ENCODE results near the gene GBF1. TPM values are rescaled to one million over a fixed set of nuclear protein-coding genes. Genes with fewer than 3 reads are reported as not detected.

The GBF1 gene
- total and polyA plus RNA-seq, 7 donors, result 14.1 to 47.1 (median 40.8) TPM

GRCh38 chr10:102324061-102324460, 78.7 kb downstream of the GBF1 start:
- H3K27ac ChIP-seq, result peak overlapping the region; percentile 5
- intact Hi-C loops (cut with DNase I), result loop anchor here in 1 of 2 donors (5.0 kb wide), 1 partner anchor 42 kb away; no protein-coding TSS in a partner anchor
- peak in 3 of 4 donors; percentile 40 to 71 (median 58) for ATAC-seq

GRCh38 chr10:102326031-102326430, 80.7 kb downstream of the GBF1 start:
- H3K9me3 ChIP-seq, result no peaks in the 10 kb centered on the region
- intact Hi-C loops (cut with DNase I), result loop anchor here in 1 of 2 donors (5.0 kb wide), 1 partner anchor 39 kb away; no protein-coding TSS in a partner anchor
- DNase-seq (no peak), ATAC-seq (no peak)
- no peak for TF ChIP-seq CTCF (IDR thresholded peaks at IDR 0.05)
- H3K27me3 ChIP-seq (ENCODE audit: insufficient read depth in 3 of 3, low read length in 2 of 3), result no peaks in the 10 kb centered on the region
- H3K36me3 ChIP-seq (ENCODE audit: insufficient read depth in 1 of 2, low read depth in 1 of 2), result no peaks in the 10 kb centered on the region
- WGBS, 3 donors, result 59 to 66% (median 60%) methylated on average over 4 of the region's 4 CpGs
- H3K4me1 ChIP-seq, result peaks cover 67% of the 10 kb centered on the region
- H3K4me3 ChIP-seq, result peak overlapping the region; percentile 37
- peak overlapping the region; percentile 80 for H3K27ac ChIP-seq

More at GRCh38 chr10:102324061-102324460, 78.7 kb downstream of the GBF1 start:
- H3K4me3 ChIP-seq, result no peak overlapping the region
- TF ChIP-seq CTCF (IDR thresholded peaks at IDR 0.05), result no peak
- no peaks in the 10 kb centered on the region for H3K36me3 ChIP-seq (ENCODE audit: insufficient read depth in 1 of 2, low read depth in 1 of 2)
- H3K4me1 ChIP-seq, result peaks cover 62% of the 10 kb centered on the region
- no peak for DNase-seq
- no peaks in the 10 kb centered on the region for H3K9me3 ChIP-seq
- no peaks in the 10 kb centered on the region for H3K27me3 ChIP-seq (ENCODE audit: insufficient read depth in 3 of 3, low read length in 2 of 3)
- 27 to 41% (median 34%) methylated on average over 3 of the region's 3 CpGs for WGBS, 3 donors

- peaks cover 66% of the 10 kb centered on the region for H3K4me1 ChIP-seq
- intact Hi-C loops (cut with DNase I), result loop anchor here in 1 of 2 donors (5.0 kb wide), 1 partner anchor 40 kb away; no protein-coding TSS in a partner anchor
- no peak for TF ChIP-seq CTCF (IDR thresholded peaks at IDR 0.05)
- WGBS, 3 donors, result 20 to 27% (median 26%) methylated on average over 5 of the region's 5 CpGs
- H3K4me3 ChIP-seq, result peak overlapping the region; percentile 37
- no peaks in the 10 kb centered on the region for H3K9me3 ChIP-seq
- H3K27me3 ChIP-seq (ENCODE audit: insufficient read depth in 3 of 3, low read length in 2 of 3), result no peaks in the 10 kb centered on the region
- H3K27ac ChIP-seq, result peak overlapping the region; percentile 80
- peak; percentile 90 to 93 (median 91) for ATAC-seq
- peak; percentile 25 to 76 for DNase-seq
- H3K36me3 ChIP-seq (ENCODE audit: insufficient read depth in 1 of 2, low read depth in 1 of 2), result no peaks in the 10 kb centered on the region
These were observed 81.7 kb downstream of the GBF1 start for GRCh38 chr10:102327002-102327401.

- H3K36me3 ChIP-seq (ENCODE audit: insufficient read depth in 1 of 2, low read depth in 1 of 2), result peaks cover 0 to 3% of the 10 kb centered on the region in 2 donors
- no peaks in the 10 kb centered on the region for H3K27me3 ChIP-seq (ENCODE audit: insufficient read depth in 3 of 3, low read length in 2 of 3)
- peaks cover 60% of the 10 kb centered on the region for H3K4me1 ChIP-seq
- H3K9me3 ChIP-seq, result no peaks in the 10 kb centered on the region
- ATAC-seq, result peak; percentile 50 to 54 (median 51)
- H3K27ac ChIP-seq, result peak overlapping the region; percentile 80
- intact Hi-C loops (cut with DNase I), result loop anchor here in 1 of 2 donors (5.0 kb wide), 1 partner anchor 40 kb away; no protein-coding TSS in a partner anchor
- DNase-seq, result no peak
- TF ChIP-seq CTCF (IDR thresholded peaks at IDR 0.05), result no peak
- WGBS, 3 donors, result 29 to 39% (median 31%) methylated on average over 2 of the region's 2 CpGs
- peak overlapping the region; percentile 14 for H3K4me3 ChIP-seq
These were observed 82.3 kb downstream of the GBF1 start for GRCh38 chr10:102327641-102328040.

- ATAC-seq (no peak), DNase-seq (no peak)
- no peaks in the 10 kb centered on the region for H3K27me3 ChIP-seq (ENCODE audit: insufficient read depth in 3 of 3, low read length in 2 of 3)
- H3K36me3 ChIP-seq (ENCODE audit: insufficient read depth in 1 of 2, low read depth in 1 of 2), result peaks cover 0 to 9% of the 10 kb centered on the region in 2 donors
- intact Hi-C loops (cut with DNase I), result no loop called here
- TF ChIP-seq CTCF (IDR thresholded peaks at IDR 0.05), result no peak
- H3K27ac ChIP-seq, result peak overlapping the region; percentile 73
- H3K4me1 ChIP-seq, result peaks cover 53% of the 10 kb centered on the region
- H3K9me3 ChIP-seq, result no peaks in the 10 kb centered on the region
- no peak overlapping the region for H3K4me3 ChIP-seq
These were observed 87.4 kb downstream of the GBF1 start for GRCh38 chr10:102332772-102333171.

Measured in psoas muscle (tissue), 8 donors.